Stimulated activated CD8-positive, alpha-beta memory T cell treated with anti-CD3 and anti-CD28 coated beads, Interleukin-15, amount 100 ng/mL, for 4 hours (primary cell): ENCODE results near the gene ARIH1.

Source experiments
- DNase-seq, 2 donors: peaks; one replicate each; pipeline ENCODE4 v3.0.0-alpha.2; 2020; ENCODE audit warnings: low read depth in 2 of 2

Gene ARIH1

GRCh38 chr15:72486144-72486543, 12.0 kb downstream of the ARIH1 start:
- DNase-seq: no peak

GRCh38 chr15:72487070-72487797, 13.1 kb downstream of the ARIH1 start:
- DNase-seq: no peak

GRCh38 chr15:72488558-72488957, 14.4 kb downstream of the ARIH1 start:
- DNase-seq: no peak

- no peak for DNase-seq
Measured at GRCh38 chr15:72489943-72490554, 15.9 kb downstream of the ARIH1 start.

GRCh38 chr15:72491768-72492167, 17.6 kb downstream of the ARIH1 start:
- DNase-seq: no peak

- no peak for DNase-seq
Measured at GRCh38 chr15:72492733-72493132, 18.6 kb downstream of the ARIH1 start.

- DNase-seq: no peak
Measured at GRCh38 chr15:72493220-72493619, 19.1 kb downstream of the ARIH1 start.

- no peak for DNase-seq
Measured at GRCh38 chr15:72495007-72495406, 20.9 kb downstream of the ARIH1 start.

- no peak for DNase-seq
Measured at GRCh38 chr15:72496783-72497182, 22.7 kb downstream of the ARIH1 start.

GRCh38 chr15:72497402-72497801, 23.3 kb downstream of the ARIH1 start:
- no peak for DNase-seq

GRCh38 chr15:72502220-72502809, 28.2 kb downstream of the ARIH1 start:
- DNase-seq: no peak

- no peak for DNase-seq
Measured at GRCh38 chr15:72503147-72503546, 29.0 kb downstream of the ARIH1 start.

GRCh38 chr15:72507402-72508092, 33.4 kb downstream of the ARIH1 start:
- DNase-seq: no peak

- no peak for DNase-seq
Measured at GRCh38 chr15:72509484-72509883, 35.4 kb downstream of the ARIH1 start.

GRCh38 chr15:72511536-72511935, 37.4 kb downstream of the ARIH1 start:
- DNase-seq: no peak

- no peak for DNase-seq
Measured at GRCh38 chr15:72515591-72516389, 41.7 kb downstream of the ARIH1 start.

- DNase-seq: no peak
Measured at GRCh38 chr15:72516777-72517176, 42.6 kb downstream of the ARIH1 start.

GRCh38 chr15:72521682-72522081, 47.6 kb downstream of the ARIH1 start:
- DNase-seq: no peak

- DNase-seq: no peak
Measured at GRCh38 chr15:72532991-72533601, 59.0 kb downstream of the ARIH1 start.

- DNase-seq: peak in 1 of 2 donors; percentile 15
Measured at GRCh38 chr15:72534523-72534922, 60.4 kb downstream of the ARIH1 start.

- DNase-seq: no peak
Measured at GRCh38 chr15:72535911-72536310, 61.8 kb downstream of the ARIH1 start.
